Middle frontal gyrus (tissue), 1 donor: Measurements from ENCODE around the gene OR56A3.

ENCODE experiments used
- DNase-seq: peaks from one replicate; pipeline ENCODE4 v3.0.0-alpha.2; 2015; ENCODE audit warnings: low spot score; ENCODE audit errors: extremely low spot score

OR56A3 gene

GRCh38 chr11:5973530-5973929 lies 31.5 kb downstream of the OR56A3 start:
- DNase-seq: no peak

GRCh38 chr11:5983443-5983842 lies 41.4 kb downstream of the OR56A3 start:
- no peak for DNase-seq

DNA sequence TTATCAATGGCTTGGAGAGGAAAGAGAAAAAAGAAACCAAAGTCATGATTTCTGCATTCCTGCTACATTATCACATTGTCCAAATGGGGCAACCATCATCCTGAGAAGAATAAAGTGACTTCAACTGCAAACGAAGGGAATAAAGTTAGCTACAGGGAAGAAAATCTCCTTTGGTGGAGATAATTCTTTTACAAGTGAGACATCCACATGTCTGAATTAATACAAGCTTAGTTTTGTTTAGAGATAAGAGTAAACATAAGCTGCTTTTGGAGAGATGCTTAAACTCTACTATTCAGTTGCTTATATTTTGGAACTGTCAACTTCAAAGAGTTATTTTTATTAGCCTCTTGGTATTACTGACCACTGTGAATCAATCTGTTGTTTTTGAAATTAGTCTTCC lies 44.8 kb downstream of the OR56A3 start, which contains the start of gene OR52L1:
Gene OR52L1, minus strand, starts transcription at position 101 of the 400 bp plus-strand sequence. Its CDS starts 55 bp downstream, at position 46.
- no peak for DNase-seq

DNA sequence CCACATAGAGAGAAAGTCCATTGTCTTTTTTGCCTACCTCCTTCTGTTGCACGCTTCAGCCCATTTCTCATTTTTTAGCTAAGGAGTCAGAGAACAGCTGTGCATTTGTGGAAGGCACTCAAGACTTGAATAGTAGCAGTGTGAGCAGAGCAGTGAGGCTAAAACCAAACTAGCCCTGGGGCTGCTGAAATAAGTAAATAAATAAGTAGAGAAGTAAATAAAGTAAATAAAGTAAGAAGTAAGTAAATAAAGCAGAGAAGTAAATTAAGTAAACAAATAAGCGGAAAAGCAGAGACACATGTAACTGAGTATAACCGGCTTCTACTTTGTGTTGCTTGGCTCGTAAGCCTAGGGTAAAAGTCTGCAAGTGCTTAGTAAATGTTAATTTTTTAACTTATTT lies 47.2 kb downstream of the OR56A3 start:
- no peak for DNase-seq

GRCh38 chr11:5992150-5992549 lies 50.1 kb downstream of the OR56A3 start:
- DNase-seq: no peak

DNA sequence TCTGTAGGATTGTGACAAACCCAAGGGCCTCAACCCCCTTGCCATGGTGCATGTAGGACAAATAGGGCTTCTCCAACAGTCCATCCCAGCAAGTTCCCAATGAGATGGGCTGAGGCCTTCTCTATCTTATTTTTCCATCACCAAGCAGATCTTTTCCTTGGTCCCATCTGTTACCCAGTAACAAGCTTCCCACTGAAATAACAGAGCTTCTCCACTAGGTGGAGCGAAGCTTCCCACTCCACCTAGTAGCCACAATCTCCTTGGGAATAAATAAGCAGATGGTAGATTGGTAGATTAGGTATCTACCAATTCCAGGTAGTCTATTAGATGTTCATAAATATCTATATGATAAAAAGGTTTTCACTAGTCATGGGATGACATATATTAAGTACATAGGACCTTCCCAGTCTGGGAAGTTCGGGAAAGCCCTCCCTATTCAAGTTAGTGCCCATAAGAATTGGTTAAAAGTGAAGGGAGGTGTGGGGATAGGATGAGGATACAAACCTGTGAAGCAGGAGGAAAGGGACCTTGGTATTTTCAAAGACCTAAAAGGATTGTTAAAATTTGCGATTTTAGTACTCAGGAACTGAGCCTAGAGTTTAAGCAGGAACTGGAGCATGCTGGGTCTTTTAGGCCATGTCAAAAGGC lies 50.7 kb downstream of the OR56A3 start:
- DNase-seq: no peak

GRCh38 chr11:5994791-5995190 lies 52.7 kb downstream of the OR56A3 start:
- DNase-seq: no peak
